Stimulated activated CD8-positive, alpha-beta memory T cell treated with anti-CD3 and anti-CD28 coated beads, Interleukin-12 subunit alpha, Interleukin-12 subunit beta, amount 100 ng/mL, for 4 hours (primary cell): ENCODE measurements around the gene PALM.
"Not testable (repeated sequence)": the region's sequence is repeated elsewhere in the genome, so short reads cannot be mapped to it uniquely, and the experiment has no call there.

ENCODE experiments used
- DNase-seq: peaks from one replicate; pipeline ENCODE4 v3.0.0-alpha.2; 2020; ENCODE audit warnings: low read depth

PALM gene

DNA sequence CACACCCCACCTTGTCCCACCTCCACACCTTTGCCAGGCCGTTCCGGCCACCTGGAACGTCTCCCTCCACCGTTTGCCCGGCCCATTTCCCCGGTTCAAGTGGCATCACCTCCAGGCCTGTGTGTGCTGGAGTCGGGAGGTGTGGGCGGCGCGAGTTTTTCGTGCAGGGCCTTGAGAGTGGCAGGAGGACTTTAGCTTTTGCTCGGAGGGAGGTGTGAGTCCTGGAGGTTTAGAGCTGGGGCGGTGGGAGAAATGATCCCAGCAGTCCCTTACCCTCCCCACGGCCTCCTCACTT is 4.3 kb upstream of the PALM start:
- no peak for DNase-seq

DNA sequence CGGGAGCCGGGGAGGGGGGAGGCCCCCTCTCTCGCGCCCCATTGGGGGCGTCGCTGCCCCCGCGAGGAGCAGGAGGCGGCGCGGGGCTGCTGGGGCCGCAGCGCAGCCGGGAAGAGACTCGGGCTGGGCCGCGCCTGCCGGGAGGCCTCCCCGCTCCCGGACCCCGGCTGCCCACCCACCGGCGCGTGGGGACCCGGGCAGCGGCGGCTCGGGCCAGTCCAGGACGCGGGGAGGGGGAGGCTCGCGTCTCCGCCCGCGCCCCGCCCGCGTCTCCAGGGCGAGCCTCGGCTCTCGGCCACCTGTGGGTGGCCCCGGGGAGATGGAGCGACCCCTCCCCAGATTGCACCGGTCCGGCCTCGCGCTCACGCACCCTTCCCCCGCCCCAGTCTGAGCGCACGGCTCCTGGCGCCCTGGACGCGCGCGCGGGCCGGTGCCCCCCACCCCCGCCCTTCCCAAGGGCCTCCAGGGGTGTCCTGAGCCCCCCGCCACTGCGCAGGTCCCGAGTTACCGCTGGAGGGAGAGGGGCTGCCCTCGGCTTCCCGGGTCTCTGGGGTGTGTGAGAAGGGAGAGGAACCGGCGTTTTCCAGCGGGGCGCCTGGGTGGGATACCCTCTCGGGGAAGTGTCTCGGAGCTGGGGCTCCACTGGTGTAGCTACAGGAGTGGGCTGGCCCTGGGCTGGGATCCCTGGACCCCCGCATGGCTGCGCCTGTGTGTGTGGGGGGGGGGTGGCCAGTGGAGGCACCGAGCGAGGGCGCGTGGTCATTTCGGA is 645 bp downstream of the PALM start:
- DNase-seq = no peak

DNA sequence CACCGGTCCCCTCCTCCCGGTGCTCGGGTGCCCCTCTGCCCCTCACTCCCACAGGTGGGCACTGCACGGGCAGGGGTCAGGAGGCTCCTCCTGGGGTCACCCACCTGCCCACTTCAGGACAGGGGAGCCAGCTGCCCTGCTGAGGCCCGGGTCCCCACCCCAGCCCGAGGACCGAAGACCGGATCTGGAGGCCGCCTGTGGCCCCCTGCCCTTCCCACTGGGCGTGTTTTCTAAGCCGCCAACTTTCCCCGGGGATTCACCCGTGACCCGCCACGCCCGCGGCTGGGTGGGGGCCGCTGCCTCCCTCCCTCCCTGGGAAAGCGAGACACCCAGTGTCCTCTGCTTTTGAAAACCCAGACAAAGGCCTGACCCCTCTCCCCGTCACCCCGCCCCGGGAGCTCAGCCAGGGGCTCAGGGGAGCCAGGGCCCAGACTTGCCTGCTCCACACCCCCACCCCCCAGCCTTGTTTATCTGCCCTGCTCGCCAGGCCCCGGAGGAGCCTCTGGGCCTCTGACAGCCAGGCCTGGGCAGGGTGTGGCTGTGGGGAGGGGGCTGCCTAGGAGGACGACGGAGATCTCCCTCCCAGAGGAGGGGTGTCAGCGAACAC is 1.3 kb downstream of the PALM start:
- DNase-seq = no peak

DNA sequence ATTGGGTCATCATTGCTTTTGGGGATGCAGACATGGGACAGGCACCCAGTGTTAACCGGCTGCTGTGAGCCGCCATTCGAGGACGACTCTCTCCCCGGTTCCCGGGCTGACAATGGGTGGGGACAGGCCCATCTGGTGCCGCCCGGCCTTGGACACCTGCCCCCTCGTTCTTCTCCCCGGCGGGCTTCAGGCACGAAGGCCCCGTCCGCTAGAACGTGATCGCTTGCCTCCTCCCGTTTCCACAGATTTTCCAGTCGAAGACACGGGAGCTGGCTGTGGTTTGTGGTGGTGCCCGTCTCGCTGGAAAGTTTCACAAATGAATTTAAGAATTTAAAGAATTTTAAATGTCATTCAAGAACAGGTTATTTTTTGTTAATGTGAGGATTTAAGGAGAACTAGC is 2.0 kb downstream of the PALM start:
- DNase-seq = no peak

DNA sequence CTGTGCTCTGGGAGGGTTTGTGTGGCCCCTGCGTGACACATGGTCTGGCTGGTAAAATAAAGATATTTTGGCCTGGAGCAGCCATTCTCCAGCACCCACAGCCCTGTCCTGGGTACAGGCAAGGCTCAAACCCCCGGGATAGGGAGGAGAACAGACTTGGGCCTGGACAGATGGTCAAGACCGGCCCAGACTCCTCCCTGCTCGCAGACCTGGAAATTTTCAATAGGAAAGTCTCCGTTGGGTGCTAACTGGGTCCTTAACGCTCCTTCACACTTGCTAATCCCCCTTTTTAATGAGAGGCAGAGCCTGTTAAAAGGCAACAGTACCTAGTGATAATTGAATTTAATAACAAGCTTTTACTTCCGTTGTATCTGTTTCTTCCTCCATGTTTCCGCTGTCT is 2.5 kb downstream of the PALM start:
- DNase-seq = no peak

DNA sequence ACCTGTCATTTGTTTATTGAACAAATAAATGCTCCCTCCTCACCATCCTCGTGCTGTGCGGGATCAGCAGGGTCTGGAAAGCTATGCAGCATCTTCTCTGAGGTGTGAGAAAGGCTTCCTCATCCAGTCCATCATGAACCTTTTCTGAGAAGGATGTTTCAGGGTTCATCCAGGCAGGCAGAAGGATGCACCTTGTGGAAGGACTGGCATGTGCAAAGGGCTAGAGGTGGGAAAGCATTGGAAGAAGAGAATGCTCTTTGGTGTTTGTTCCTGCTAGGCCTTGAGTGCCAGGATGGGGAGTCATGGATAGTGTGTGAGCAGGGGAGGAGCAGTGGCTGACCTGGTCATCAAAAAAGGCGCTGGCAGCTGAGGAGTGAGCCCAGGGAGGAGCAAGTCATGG is 6.6 kb downstream of the PALM start:
- DNase-seq = no peak

DNA sequence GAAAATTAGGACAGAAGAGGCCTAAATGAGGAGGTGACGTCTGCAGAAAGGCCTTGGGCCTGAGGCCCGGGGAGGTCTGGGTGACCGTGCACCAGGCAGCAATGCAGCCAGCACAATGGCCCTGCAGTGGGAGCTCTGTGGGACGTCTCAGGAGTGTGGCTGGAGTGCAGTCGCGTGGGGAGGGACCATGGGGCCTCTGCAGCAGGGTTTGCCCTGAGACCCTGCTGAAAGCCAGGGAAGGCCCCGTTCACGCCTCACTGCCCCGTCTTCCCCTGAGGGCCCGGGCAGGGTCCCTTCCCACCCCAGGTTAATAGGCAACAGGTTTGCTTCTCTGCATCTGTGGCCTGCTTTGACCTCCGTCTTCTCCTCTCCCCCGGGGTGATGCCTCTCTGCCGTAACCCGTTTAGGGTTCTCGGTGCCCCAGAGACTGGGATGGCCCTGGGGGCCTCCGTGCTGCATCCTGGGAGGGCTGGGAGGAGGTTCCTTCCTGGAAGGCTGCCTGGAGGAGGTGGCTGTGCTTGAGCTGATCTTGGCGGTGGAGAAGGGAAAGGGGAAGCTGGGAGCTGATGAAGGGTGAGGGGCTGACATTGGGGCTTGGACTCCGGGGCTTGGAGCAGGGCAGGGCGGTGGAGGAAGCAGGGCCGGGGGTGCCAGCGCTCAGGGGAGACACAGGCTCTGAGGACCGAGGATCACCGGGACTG is 9.7 kb downstream of the PALM start:
- no peak for DNase-seq

DNA sequence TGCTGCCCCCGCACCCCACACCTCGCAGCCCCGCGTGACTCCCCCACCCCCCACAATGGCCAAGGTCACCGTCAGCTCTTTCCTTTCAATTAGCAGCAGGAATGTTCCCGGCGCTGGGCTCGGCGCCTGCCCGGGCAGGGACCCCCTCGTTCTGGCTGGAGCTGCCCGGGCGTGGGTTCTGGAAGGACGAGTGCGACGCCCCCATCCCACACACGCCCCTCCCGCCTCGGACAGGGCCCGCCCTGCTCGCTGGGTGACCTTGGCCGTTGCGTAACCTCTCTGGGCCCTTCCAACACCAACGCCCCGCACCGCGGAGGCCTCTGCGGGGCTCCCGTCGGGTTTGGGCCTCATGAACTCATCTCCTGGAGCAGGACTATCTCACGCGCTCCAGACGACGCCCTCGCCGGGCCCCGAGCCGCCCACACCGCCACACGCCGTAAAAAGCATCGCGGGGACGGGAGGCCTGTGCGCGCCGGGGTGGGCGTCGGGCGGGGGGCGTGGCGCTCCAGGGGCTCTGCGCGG is 10.3 kb downstream of the PALM start:
- DNase-seq = no peak

DNA sequence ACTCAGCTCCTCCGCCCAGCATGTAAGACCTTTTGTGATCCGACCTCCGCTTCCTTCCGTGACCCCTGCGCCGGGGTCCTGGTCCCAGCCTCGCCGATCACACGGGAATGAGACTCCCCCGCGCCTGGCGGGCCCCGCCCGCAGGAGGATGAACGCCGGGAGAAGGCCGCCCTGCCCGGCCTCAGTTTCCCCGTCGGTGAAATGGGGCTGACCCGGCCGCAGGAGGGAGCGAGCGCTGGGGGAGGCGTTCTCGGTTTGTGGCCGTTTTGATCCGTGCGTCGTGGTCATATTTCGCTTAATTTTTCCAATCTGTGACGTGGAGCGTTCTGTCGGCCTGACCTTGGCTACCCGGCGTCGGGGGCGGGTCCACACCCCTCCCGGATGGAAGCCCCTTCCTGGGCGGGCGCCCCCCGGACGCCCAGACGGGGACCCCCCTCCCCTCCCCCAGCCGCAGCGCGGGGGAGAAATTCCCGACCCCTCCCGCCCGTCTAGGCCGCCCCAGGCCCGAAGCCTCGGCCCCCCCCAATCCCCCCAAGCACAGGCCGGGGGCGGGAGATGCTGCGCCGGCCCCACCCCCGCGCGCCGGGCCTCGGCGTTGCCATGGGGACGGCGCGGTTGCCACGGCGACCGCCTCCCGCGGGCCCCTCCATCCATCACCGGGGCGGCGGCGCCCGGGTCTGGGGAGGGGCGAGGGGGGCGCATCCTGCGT is 11.1 kb downstream of the PALM start:
- DNase-seq = no peak

DNA sequence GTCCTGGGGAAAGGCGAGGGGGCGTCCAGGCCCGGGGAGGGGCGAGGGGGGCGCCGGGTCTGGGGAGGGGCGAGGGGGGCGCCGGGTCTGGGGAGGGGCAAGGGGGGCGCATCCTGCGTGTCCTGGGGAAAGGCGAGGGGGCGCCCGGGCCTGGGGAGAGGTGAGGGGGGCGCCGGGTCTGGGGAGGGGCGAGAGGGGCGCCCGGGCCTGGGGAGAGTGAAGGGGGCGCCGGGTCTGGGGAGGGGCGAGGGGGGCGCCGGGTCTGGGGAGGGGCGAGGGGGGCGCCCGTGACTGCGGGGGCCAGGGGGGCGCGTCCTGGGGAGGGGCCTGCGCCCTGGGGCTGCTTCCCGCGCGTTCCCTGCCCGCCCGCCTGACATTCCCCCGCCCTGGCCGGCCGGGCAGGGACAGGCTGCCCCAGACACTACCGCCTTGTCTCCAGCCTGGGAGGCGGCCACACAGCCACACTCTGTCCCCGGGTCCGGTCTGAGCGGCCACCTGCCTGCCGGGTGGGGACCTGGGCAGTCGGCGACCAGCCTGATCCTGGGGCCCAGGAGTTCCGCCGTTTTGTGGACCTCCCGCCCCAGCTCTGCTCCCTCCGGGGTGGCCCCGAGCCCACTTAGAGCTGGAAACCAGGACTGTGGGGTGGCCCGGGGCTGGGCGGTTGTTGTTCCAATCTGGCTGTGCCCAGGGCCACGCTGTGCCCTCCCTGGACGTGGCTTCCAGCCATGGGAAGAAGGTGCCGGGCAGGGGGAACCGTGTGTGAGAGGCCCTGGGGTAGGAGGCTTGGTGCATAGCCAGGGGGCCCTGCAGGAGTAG is 11.8 kb downstream of the PALM start:
- no peak for DNase-seq

DNA sequence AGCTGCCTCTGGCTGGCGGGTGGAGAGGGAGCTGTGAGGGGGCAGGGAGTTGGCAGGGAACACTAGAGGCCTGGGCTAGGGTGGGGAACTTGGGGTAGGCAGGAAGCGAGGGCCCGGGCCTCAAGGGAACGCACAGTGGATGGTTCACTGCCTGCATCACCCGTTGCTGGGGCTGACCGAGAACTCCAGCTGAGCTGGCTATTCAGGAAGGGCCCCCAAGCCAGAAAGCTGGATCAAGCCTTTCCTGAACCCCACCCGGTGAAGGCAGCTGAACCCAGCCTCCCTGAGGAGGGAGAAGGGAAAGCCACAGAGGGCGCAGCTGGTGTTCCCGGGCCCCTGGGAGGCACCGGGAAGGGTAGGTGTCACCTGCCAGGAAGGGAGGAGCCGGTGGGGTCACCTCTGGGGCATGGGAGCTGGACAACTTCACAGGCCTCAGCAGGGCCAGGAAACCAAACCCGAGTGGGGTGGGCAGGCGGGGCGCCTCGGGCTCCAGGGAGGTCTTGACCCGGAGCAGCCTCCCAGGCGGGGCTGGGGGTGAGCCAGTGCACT is 13.9 kb downstream of the PALM start:
- DNase-seq = no peak

DNA sequence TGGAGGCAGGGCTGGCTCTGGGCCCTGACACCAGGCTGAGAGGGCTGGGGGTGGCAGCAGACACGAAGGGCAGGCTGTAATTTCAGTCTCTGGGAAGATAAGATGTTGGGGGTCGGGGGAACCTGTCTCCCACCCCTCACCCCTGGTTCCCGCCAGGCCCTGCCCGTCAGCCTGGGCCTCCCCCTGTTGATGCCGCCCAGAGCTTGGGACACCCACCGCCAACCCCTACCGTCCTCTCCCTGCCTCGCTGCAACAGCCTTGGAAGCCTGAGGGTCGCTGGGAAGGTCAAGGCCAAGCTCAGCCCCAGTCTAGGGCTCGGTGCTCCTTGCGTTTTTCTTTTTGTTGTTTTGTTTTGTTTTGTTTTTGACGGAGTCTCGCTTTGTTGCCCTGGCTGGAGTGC is 14.5 kb downstream of the PALM start:
- no peak for DNase-seq

DNA sequence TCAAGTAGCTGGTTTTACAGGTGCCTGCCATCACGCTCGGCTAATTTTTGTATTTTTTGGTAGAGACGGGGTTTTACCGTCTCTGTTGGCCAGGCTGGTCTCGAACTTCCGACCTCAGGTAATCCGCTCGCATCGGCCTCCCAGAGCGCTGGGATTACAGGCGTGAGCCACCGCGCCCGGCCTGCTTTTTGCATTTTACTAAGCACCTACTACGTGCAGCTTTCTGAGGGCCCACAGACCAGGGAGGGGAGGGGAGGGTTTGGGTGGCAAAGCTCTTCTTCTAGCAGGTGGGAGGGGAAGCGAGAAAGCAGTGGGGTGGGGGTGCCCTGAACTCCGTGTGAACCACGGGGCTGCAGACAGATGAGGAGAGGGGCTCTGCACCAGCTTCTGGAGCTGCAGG is 15.0 kb downstream of the PALM start:
- DNase-seq = no peak

DNA sequence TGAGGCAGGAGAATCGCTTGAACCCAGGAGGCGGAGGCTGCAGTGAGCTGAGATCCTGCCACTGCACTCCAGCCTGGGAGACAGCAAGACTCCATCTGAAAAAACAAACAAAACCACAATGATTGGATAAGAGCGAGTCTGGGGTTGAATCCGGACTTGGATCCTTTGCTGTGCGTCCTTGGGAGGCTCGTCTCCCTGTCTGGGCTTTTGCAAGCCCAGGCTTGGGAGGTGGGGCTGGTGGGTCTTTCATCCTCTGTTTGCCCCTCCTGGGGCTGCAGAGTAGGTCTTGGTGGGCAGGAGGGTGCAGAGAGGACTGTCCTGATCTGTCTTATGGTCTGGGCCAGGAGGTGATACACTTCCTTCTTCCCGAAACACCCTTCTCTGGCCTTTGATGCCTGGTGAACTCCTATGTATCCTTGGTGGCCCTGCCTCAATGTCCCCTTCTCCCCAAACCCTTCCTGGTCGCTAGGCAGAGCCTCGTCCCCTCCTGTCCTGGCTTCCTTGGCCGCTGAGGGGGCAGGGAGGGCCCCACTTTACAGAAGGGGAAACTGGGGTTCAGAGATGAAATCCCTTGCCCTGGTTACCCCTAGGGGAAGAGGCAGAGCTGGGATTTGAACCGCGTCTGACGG is 16.8 kb downstream of the PALM start:
- no peak for DNase-seq

DNA sequence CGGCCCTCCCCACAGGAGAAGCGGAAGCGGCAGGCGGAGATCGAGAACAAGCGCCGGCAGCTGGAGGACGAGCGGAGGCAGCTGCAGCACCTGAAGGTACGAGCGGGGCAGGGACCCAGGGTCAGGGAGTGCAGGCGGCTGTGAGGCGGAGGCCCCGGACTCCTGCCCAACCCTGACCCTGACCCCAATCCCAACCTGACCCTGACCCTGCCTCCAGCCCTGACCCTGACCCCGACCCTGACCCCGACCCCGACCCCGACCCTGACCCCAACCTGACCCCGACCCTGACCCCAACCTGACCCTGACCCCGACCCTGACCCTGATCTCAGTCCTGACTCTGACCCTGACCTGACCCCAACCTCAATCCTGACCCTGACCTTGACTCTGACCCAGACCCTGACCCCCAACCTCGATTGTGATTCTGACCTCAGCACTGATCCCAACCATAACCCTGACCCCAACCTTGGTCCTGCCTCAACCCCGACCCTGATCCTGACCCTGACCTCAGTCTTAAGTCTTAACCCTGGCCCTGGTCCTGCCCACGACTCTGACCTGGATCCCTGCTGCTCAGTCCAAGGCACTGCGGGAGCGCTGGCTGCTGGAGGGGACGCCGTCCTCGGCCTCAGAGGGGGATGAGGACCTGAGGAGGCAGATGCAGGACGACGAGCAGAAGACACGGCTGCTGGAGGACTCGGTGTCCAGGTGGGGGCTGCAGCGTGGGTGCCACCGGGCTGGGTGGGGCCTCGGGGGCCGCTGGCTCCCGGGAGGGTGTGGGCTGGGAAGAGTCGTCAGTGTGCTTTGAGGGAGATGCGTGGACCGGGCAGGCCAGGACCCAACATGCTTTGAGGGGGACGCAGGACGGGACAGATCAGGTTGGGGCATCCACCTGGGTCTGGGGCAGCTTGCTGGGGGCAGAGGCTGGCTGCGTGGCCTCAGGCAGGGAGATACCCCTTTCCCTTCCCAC is 18.5 kb downstream of the PALM start:
- no peak for DNase-seq

DNA sequence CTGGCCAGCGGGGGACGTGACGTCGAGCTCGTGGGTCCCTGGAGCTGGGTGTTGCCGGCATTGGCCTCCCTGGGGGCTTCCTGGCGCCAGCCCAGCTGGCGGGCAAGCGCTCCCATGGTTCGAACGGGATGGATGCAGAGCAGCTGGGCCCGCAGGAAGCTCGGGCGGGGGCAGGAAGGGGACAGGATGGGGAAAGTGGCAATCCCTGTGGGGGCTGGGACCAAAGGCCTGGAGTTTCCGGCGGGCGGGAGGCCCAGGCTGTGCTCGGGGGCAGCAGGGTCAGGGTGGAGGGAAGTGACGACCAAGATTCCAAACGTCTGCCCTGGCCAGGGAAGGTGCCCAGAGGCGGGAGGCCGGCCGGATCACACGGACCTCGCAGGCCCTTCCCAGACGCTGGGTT is 19.3 kb downstream of the PALM start:
- DNase-seq = no peak

DNA sequence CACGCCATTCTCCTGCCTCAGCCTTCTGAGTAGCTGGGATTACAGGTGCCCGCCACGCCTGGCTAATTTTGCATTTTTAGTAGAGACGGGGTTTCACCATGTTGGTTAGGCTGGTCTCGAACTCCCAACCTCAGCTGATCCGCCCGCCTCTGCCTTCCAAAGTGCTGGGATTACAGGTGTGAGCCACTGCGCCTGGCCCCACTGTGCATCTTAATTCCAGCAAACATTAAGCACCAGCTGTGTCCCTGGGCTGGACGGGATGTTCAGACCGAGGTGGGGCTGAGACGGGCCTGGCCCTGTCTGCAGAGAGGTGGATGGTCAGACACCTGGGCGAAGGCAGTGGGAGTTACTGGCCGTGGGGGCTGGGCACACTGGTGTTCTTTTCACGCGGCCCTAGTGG is 20.8 kb downstream of the PALM start:
- not testable (repeated sequence) for DNase-seq

DNA sequence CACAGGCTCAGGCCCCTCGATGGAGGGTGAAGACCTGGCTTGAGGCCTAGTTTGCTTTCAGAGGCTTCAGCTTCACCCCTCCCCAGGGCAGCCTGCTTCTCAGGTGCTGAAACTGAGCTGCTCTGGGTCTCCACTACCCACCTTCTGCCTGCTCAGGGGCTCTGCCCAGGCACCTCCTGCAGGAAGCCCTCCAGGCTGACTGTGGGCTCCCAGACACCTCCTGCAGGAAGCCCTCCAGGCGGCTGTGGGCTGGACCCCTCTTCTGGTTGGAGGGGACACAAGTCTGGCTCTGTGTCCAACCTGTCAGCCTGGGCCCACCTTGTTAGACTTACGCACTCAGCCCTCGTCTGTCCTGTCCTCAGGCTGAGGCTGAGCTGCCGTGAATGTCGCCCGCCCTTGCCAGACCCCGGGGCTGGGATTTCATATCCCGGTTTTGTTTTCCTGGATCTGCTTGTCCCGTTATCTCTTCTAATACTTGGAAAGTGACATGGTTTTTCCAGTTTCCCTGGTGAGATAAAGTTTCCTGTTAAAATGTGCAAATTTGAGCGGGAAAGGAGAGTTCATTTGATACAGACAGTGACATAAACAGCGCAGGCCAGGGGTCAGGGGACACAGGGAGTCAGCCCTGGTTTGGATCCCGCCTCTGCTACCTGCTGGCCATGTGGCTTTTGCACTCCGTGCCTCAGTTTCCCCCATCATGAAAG is 21.4 kb downstream of the PALM start:
- DNase-seq = no peak

DNA sequence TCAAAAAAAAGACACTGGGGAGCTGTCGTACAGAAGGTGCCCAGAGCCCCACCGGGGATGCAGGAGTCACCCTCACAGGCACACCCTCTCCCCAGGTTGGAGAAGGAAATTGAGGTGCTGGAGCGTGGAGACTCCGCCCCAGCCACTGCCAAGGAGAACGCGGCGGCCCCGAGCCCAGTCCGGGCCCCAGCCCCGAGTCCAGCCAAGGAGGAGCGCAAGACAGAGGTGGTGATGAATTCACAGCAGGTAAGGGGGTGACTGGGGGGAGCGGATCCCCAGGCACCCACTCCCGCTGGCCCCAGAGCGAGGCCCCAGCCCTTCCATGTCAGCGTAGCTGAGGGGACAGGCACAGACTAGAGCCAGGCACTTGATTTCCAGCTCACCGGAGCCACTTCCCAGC is 22.3 kb downstream of the PALM start:
- no peak for DNase-seq
